GM21515 (cell line): ENCODE measurements around the gene TICAM1.
"Not testable (repeated sequence)": the region's sequence is repeated elsewhere in the genome, so short reads cannot be mapped to it uniquely, and the experiment has no call there.

Experiments used
- ATAC-seq: cut with Tn5 transposase; IDR thresholded peaks from one replicate; pipeline ENCODE4 v1.9.1; 2021; ENCODE audit not compliant: unreplicated experiment

Gene TICAM1

GRCh38 chr19:4831304-4831978 is at the start of gene TICAM1:
Gene TICAM1, minus strand, starts transcription at chr19:4831712. Its CDS starts 13,335 bp downstream, at chr19:4818377.
- no peak for ATAC-seq

- no peak for ATAC-seq
Measured at GRCh38 chr19:4879041-4879440, 47.5 kb upstream of the TICAM1 start.

- ATAC-seq, result no peak
Measured at GRCh38 chr19:4878491-4878968, 47.0 kb upstream of the TICAM1 start.

DNA sequence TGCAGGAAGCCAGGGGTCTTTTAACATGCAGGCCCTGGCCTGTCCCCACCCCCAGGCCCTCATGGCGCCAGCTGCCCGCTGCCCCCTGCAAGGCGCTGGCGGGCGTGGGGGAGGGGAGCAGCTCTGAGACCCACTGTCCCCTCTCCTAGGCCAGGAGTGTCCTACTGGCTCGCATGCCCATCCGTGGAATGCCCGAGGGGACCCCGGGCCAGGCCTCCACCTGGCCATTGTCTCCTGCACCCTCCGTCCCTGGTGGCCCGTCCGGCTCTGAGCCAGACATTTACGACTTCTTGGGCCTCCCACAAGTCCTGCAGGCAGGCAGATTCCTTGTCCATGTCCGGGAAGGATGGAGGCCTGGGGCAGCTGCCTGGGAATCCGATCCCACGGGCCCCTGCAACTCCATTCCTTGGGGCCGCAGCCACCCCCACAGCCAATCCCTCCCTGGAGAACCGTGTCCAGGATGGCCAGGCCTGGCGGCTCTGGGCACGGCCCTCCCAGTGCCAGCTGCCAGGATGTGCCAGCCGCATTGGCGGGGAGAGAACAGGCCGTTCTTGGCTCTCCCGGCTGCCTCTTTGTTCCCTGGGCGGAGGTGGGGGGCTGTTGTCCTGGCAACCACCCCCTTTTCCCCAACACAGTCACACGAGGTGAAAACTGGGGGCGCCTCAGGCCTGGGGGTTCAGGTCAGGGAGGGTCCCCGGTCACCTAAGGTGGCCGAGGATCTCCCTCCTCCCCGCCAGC is 46.4 kb upstream of the TICAM1 start:
- ATAC-seq, result no peak

- no peak for ATAC-seq
Measured at GRCh38 chr19:4873930-4874329, 42.4 kb upstream of the TICAM1 start.

DNA sequence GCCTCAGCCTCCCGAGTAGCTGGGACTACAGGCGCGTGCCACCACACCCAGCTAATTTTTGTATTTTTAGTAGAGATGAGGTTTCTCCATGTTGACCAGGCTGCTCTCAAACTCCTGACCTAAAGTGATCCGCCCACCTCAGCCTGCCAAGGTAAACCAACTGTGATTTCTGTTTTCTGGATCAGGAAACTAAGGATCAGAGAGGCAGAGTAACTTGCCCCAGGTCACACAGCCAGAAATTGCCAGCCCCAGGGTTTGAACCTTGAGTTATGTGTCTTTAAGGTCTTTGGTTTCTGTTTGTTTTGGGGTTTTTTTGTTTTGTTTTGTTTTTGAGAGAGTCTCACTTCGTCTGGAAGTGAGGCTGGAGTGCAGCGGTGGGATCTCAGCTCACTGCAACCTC is 40.2 kb upstream of the TICAM1 start:
- no peak for ATAC-seq

- no peak for ATAC-seq
Measured at GRCh38 chr19:4870025-4870700, 38.7 kb upstream of the TICAM1 start.

- ATAC-seq, result no peak
Measured at GRCh38 chr19:4868286-4868834, 36.8 kb upstream of the TICAM1 start.

GRCh38 chr19:4867534-4868285 is 36.2 kb upstream of the TICAM1 start, which contains the start of gene PLIN3:
Gene PLIN3, minus strand, starts transcription at chr19:4867667. Its CDS starts 6,273 bp downstream, at chr19:4861394.
- peak; percentile 69 for ATAC-seq

GRCh38 chr19:4866595-4867424 is 35.3 kb upstream of the TICAM1 start:
- no peak for ATAC-seq

- ATAC-seq, result no peak
Measured at GRCh38 chr19:4861147-4861546, 29.6 kb upstream of the TICAM1 start.

DNA sequence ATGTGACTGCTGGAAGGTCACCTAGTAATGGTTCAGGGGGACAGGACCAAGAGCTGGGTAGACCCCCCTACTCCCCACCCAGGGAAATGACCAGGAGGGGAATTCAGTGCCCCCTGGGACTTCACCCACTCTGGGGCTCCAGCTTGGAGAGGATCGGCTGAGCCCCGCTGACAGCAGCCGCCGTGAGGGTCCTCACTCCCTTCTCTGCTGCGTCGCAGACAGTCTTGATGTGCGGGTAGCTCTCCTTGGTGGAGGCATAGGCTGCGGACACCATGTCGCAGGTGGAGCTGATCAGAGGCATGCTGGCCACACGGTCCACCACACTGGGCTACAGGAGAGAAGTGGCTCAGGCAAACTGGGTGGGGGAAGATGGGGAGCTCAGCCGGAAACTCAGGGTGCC is 28.2 kb upstream of the TICAM1 start:
- ATAC-seq, result no peak

DNA sequence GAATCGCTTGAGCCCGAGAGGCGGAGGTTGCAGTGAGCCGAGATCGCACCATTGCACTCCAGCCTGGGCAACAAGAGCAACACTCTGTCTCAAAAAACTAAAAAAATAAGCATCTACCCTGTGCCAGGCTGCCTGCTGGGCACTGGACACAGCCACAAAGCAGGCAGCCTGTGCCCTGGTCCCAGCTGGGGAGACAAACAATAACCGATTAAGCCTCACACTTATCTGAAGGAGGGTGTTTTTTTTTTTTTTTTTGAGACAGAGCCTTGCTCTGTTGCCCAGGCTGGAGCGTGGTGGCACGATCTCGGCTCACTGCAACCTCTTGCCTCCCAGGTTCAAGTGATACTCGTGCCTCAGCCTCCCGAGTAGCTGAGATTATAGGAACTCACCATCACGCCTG is 25.0 kb upstream of the TICAM1 start:
- not testable (repeated sequence) for ATAC-seq

GRCh38 chr19:4853506-4853905 is 22.0 kb upstream of the TICAM1 start:
- not testable (repeated sequence) for ATAC-seq

DNA sequence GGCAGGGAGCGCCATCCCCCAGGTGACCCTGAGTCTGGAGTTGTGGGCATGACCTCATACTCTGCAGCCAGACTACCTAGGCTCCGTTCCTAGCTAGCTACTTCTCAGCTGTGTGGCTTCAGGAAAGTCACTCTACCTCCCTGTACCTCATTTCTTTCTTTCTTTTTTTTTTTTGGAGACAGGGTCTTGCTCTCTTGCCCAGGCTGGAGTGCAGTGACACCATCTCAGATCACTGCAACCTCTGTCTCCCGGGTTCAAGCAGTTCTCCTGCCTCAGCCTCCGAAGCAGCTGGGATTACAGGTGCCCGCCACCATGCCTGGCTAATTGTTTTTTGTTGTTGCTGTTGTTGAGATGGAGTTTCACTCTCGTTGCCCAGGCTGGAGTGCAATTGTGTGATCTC is 21.0 kb upstream of the TICAM1 start:
- no peak for ATAC-seq

GRCh38 chr19:4851551-4852290 is 20.2 kb upstream of the TICAM1 start:
- no peak for ATAC-seq

GRCh38 chr19:4849019-4849418 is 17.5 kb upstream of the TICAM1 start:
- ATAC-seq, result no peak

DNA sequence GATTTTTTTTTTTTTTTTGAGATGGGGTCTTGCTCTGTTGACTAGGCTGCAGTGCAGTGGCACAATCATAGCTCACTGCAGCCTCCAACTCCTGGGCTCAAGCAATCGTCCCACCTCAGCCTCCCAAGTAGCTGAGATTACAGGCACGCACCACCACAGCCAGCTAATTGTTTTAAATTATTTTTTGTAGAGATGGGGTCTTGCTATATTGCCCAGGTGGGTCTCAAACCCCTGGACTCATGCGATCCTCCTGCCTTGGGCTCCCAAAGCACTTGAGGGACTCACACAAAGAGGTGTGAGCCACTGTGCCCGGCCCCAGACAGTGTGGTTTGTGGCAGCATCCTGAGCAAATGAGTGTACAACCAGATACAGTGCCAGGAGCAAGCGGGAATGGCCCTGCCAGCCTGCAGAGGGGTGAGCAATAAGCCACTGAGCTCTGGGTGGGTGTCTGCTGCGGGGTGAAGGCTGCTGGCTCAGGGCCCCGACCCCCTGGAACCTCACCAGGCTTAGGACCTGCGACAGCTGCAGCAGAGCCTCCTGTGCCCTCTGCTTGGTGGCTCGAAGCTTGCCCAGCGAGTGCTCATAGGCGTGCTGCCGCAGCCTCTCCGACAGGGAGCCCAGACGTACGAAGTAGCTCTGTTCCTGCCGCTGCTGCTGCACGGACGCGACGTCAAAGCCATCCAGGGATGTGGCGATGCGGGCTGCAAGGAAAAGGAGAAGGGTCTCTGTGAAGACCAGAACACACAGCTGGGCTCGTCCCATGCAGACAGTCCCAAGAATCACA is 15.9 kb upstream of the TICAM1 start:
- no peak for ATAC-seq
